SK-N-MC (cell line): Measurements from ENCODE around the gene XRCC6.
A peak's percentile ranks its signal among the peaks of the same experiment; 100 is the strongest.
"Not testable (repeated sequence)": the region's sequence is repeated elsewhere in the genome, so short reads cannot be mapped to it uniquely, and the experiment has no call there.

Experiments used
- DNase-seq: peaks from one replicate; pipeline ENCODE4 v3.0.0-alpha.2; 2011; ENCODE audit warnings: low read depth, low spot score
- H3K27ac ChIP-seq: fragments of 200-600 bp; sonication (generic); 2 replicates; pipeline ENCODE4 v1.5.1; 2016; ENCODE audit warnings: mixed run types
- H3K36me3 ChIP-seq: fragments of 200-600 bp; sonication (generic); 2 replicates; pipeline ENCODE4 v1.6.1; 2017; ENCODE audit warnings: antibody characterized with exemption, low read length, mixed read lengths; ENCODE audit not compliant: insufficient read depth
- H3K4me3 ChIP-seq: fragments of 200-600 bp; sonication (generic); 2 replicates; pipeline ENCODE4 v1.5.1; 2016
- H3K9ac ChIP-seq: fragments of 200-600 bp; sonication (generic); 2 replicates; pipeline ENCODE4 v1.8.0; 2017; ENCODE audit warnings: mixed run types, mixed read lengths; ENCODE audit not compliant: insufficient read length
- H3K9me3 ChIP-seq: fragments of 200-600 bp; sonication (generic); 2 replicates; pipeline ENCODE4 v1.6.1; 2017; ENCODE audit warnings: low read depth, mild to moderate bottlenecking, antibody characterized with exemption, low read length, moderate library complexity, mixed read lengths
- EZH2 ChIP-seq: fragments of 200-600 bp; sonication (generic); IDR thresholded peaks from one replicate; pipeline ENCODE4 v1.6.1; 2017; ENCODE audit warnings: antibody characterized with exemption
- FOXP2 ChIP-seq: optimal IDR thresholded peaks from 2 replicates; pipeline ENCODE3; 2011; ENCODE audit warnings: mild to moderate bottlenecking, moderate library complexity; ENCODE audit not compliant: insufficient read depth; ENCODE audit errors: extremely low read length, control extremely low read depth
- POLR2AphosphoS5 ChIP-seq: IDR thresholded peaks from 2 replicates; pipeline ENCODE4 v1.6.1; 2012; ENCODE audit warnings: mild to moderate bottlenecking, low read depth, low read length, borderline replicate concordance

Gene XRCC6

GRCh38 chr22:41650821-41651220 lies 29.7 kb downstream of the XRCC6 start:
- Histone ChIP-seq H3K9me3 (no peaks in the 10 kb centered on the region), H3K27ac (no peak overlapping the region), H3K36me3 (peaks cover 89% of the 10 kb centered on the region), H3K9ac (no peak overlapping the region), H3K4me3 (no peak overlapping the region)
- TF ChIP-seq POLR2AphosphoS5 (no peak), EZH2 (no peak), FOXP2 (no peak)
- no peak for DNase-seq

- no peaks in the 10 kb centered on the region for H3K9me3 ChIP-seq
- no peak for DNase-seq
These were observed 33.2 kb downstream of the XRCC6 start for GRCh38 chr22:41654322-41654721.

DNA sequence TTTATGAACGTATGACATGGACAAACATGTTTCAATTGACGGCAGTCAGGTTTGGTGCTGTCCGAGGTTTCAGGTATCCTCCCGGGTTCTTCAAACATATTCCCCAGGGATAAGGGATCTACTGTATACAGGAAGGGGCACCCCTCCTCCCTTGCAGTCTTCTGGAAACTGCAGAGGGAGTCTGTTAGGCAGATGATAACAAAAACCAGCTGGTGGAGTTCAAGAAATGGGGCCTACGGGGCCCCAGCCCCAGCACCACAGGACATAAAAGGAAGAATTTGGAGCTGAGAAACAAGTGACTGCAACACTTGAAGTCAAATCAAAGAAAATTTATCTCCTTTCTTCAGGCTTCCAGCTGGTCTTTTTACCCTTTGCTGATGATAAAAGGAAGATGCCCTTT lies 35.5 kb downstream of the XRCC6 start:
- Histone ChIP-seq H3K4me3 (peak overlapping the region; percentile 46), H3K9ac (no peak overlapping the region), H3K27ac (peak overlapping the region; percentile 90), H3K9me3 (no peaks in the 10 kb centered on the region), H3K36me3 (peaks cover 94% of the 10 kb centered on the region)
- TF ChIP-seq POLR2AphosphoS5 = no peak
- DNase-seq = no peak

More at GRCh38 chr22:41654322-41654721, 33.2 kb downstream of the XRCC6 start:
- no peak for TF ChIP-seq EZH2
- TF ChIP-seq POLR2AphosphoS5 = no peak
- TF ChIP-seq FOXP2 = no peak
- Histone ChIP-seq H3K27ac (peak overlapping the region; percentile 44; the same call in 1 of the 2 replicates), H3K4me3 (no peak overlapping the region), H3K9ac (no peak overlapping the region), H3K36me3 (peaks cover 89% of the 10 kb centered on the region)

DNA sequence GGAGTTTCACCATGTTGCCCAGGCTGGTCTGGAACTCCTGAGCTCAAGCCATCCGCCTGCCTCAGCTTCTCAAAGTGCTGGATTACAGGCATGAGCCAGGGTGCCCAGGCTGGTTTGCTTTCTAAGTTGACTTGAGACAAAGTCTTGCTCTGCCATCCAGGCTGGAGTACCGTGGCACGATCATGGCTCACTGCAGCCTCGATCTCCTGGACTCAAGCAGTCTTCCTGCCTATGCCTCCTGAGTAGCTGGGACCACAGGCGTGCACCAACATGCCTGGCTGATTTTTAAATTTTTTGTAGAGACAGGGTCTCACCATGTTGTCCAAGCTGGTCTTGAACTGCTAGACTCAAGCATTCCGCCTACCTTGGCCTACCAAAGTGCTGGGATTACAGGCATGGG lies 36.6 kb downstream of the XRCC6 start:
- TF ChIP-seq POLR2AphosphoS5 = no peak
- TF ChIP-seq FOXP2 = no peak
- no peak for TF ChIP-seq EZH2
- Histone ChIP-seq H3K27ac (no peak overlapping the region), H3K9ac (no peak overlapping the region), H3K9me3 (no peaks in the 10 kb centered on the region), H3K4me3 (no peak overlapping the region), H3K36me3 (peaks cover 94% of the 10 kb centered on the region)
- no peak for DNase-seq

- H3K36me3 ChIP-seq = peaks cover 94% of the 10 kb centered on the region
- no peak for TF ChIP-seq POLR2AphosphoS5
- no peak for TF ChIP-seq EZH2
- no peak for TF ChIP-seq FOXP2
These were observed 37.8 kb downstream of the XRCC6 start for GRCh38 chr22:41658869-41659268.

GRCh38 chr22:41659941-41660340 lies 38.8 kb downstream of the XRCC6 start:
- H3K9ac ChIP-seq = no peak overlapping the region
- no peak overlapping the region for H3K27ac ChIP-seq
- no peaks in the 10 kb centered on the region for H3K9me3 ChIP-seq
- no peak for DNase-seq
- no peak for TF ChIP-seq POLR2AphosphoS5
- no peak for TF ChIP-seq EZH2
- no peak for TF ChIP-seq FOXP2
- peaks cover 91% of the 10 kb centered on the region for H3K36me3 ChIP-seq
- H3K4me3 ChIP-seq = no peak overlapping the region

More at GRCh38 chr22:41658869-41659268, 37.8 kb downstream of the XRCC6 start:
- Histone ChIP-seq H3K27ac (no peak overlapping the region), H3K4me3 (no peak overlapping the region), H3K9me3 (no peaks in the 10 kb centered on the region), H3K9ac (no peak overlapping the region)
- no peak for DNase-seq

GRCh38 chr22:41660416-41660815 lies 39.3 kb downstream of the XRCC6 start:
- peak overlapping the region; percentile 13; the same call in 1 of the 2 replicates for H3K27ac ChIP-seq
- no peaks in the 10 kb centered on the region for H3K9me3 ChIP-seq
- peaks cover 91% of the 10 kb centered on the region for H3K36me3 ChIP-seq

GRCh38 chr22:41661088-41661487 lies 40.0 kb downstream of the XRCC6 start:
- DNase-seq = no peak
- Histone ChIP-seq H3K9me3 (no peaks in the 10 kb centered on the region), H3K27ac (0 out of 2 replicates have a peak overlapping the region, but pooled peaks have one; percentile 19), H3K36me3 (peaks cover 86% of the 10 kb centered on the region), H3K9ac (no peak overlapping the region), H3K4me3 (no peak overlapping the region)
- TF ChIP-seq POLR2AphosphoS5 = no peak
- TF ChIP-seq EZH2 = no peak
- TF ChIP-seq FOXP2 = no peak

More at GRCh38 chr22:41660416-41660815, 39.3 kb downstream of the XRCC6 start:
- Histone ChIP-seq H3K9ac (no peak overlapping the region), H3K4me3 (no peak overlapping the region)
- DNase-seq = no peak
- no peak for TF ChIP-seq FOXP2
- TF ChIP-seq EZH2 = no peak
- no peak for TF ChIP-seq POLR2AphosphoS5

GRCh38 chr22:41661713-41662112 lies 40.6 kb downstream of the XRCC6 start:
- H3K27ac ChIP-seq = no peak overlapping the region
- H3K4me3 ChIP-seq = no peak overlapping the region
- no peaks in the 10 kb centered on the region for H3K9me3 ChIP-seq
- H3K9ac ChIP-seq = no peak overlapping the region
- no peak for DNase-seq
- H3K36me3 ChIP-seq = peaks cover 83% of the 10 kb centered on the region
- no peak for TF ChIP-seq EZH2
- no peak for TF ChIP-seq FOXP2

- not testable (repeated sequence) for H3K27ac ChIP-seq, H3K9ac ChIP-seq, DNase-seq, H3K9me3 ChIP-seq, H3K4me3 ChIP-seq
- peaks cover 65% of the 10 kb centered on the region for H3K36me3 ChIP-seq
These were observed 42.5 kb downstream of the XRCC6 start for GRCh38 chr22:41663594-41663993.
